ENCODE results near the gene CXorf38. TPM values are rescaled to one million over a fixed set of nuclear protein-coding genes. Genes with fewer than 3 reads are reported as not detected.

CXorf38 gene
- total RNA-seq, 2 experiments from 2014 or later = 20.2 to 20.5 TPM

GRCh38 chrX:40580537-40581335 is 66.6 kb downstream of the CXorf38 start, which contains the start of gene ATP6AP2:
Gene ATP6AP2, plus strand, starts transcription at chrX:40580970. Its CDS starts 96 bp downstream, at chrX:40581066.
- POLR2A ChIA-PET = interaction anchor here (0.6 to 1.7 kb wide), 4 partner anchors 16 to 753 kb away, joined by 3 to 4 read pairs (median 3); partner anchors contain the start of gene DDX3X
- peak within 1 kb of the TSS; percentile 84 for H3K4me3 Mint-ChIP-seq
- no peaks in the 10 kb centered on the region for H3K36me3 Mint-ChIP-seq
- no peaks in the 10 kb centered on the region for H3K9me3 Mint-ChIP-seq
- no peaks in the 10 kb centered on the region for H3K27me3 Mint-ChIP-seq
- peak; percentile 94 for DNase-seq
- peaks cover 20% of the 10 kb centered on the region for H3K4me1 Mint-ChIP-seq (ENCODE audit: low read depth)
- intact Hi-C loops (cut with micrococcal nuclease) = loop anchor here (1.0 to 10.0 kb wide), 4 partner anchors 9 to 504 kb away; partner anchors contain the start of genes CXorf38, MED14 and USP9X
- H3K27ac Mint-ChIP-seq = peak within 1 kb of the TSS; percentile 87
- CTCF ChIA-PET = interaction anchor here (1.0 to 1.4 kb wide), 3 partner anchors 9 to 37 kb away, joined by 3 to 5 read pairs (median 4); no protein-coding TSS in a partner anchor

GRCh38 chrX:40579900-40580536 is 67.3 kb downstream of the CXorf38 start:
- Mint-ChIP-seq H3K9me3 (no peaks in the 10 kb centered on the region), H3K4me3 (peak overlapping the region; percentile 84), H3K27me3 (no peaks in the 10 kb centered on the region), H3K36me3 (no peaks in the 10 kb centered on the region), H3K4me1 (ENCODE audit: low read depth) (peaks cover 20% of the 10 kb centered on the region), H3K27ac (peak overlapping the region; percentile 87)
- ChIA-PET POLR2A (interaction anchor here (0.6 to 1.7 kb wide), 3 partner anchors 59 to 753 kb away, joined by 3 to 4 read pairs (median 3); partner anchors contain the start of gene DDX3X), CTCF (interaction anchor here (1.1 to 1.4 kb wide), 2 partner anchors 10 to 36 kb away, joined by 3 to 5 read pairs; no protein-coding TSS in a partner anchor)
- intact Hi-C loops (cut with micrococcal nuclease) = loop anchor here (1.0 to 10.0 kb wide), 4 partner anchors 9 to 505 kb away; partner anchors contain the start of genes CXorf38, MED14 and USP9X
- DNase-seq = no peak

GRCh38 chrX:40579141-40579540 is 68.2 kb downstream of the CXorf38 start:
- no peaks in the 10 kb centered on the region for H3K36me3 Mint-ChIP-seq
- no peaks in the 10 kb centered on the region for H3K27me3 Mint-ChIP-seq
- no peak overlapping the region for H3K4me3 Mint-ChIP-seq
- POLR2A ChIA-PET = no interaction called here
- H3K9me3 Mint-ChIP-seq = no peaks in the 10 kb centered on the region
- no peak for DNase-seq
- intact Hi-C loops (cut with micrococcal nuclease) = no loop called here
- CTCF ChIA-PET = interaction anchor here (2.0 kb wide), 1 partner anchor 35 kb away, joined by 4 read pairs; no protein-coding TSS in a partner anchor
- H3K4me1 Mint-ChIP-seq (ENCODE audit: low read depth) = peaks cover 20% of the 10 kb centered on the region
- no peak overlapping the region for H3K27ac Mint-ChIP-seq

GRCh38 chrX:40578039-40578695 is 69.2 kb downstream of the CXorf38 start:
- DNase-seq = no peak
- CTCF ChIA-PET = interaction anchor here (2.0 kb wide), 1 partner anchor 34 kb away, joined by 4 read pairs; no protein-coding TSS in a partner anchor
- POLR2A ChIA-PET = no interaction called here
- H3K36me3 Mint-ChIP-seq = no peaks in the 10 kb centered on the region
- no peak overlapping the region for H3K27ac Mint-ChIP-seq
- H3K9me3 Mint-ChIP-seq = no peaks in the 10 kb centered on the region
- intact Hi-C loops (cut with micrococcal nuclease) = no loop called here
- H3K27me3 Mint-ChIP-seq = no peaks in the 10 kb centered on the region
- H3K4me3 Mint-ChIP-seq = no peak overlapping the region
- peaks cover 16% of the 10 kb centered on the region for H3K4me1 Mint-ChIP-seq (ENCODE audit: low read depth)

Other genes starting within 250 kb of the CXorf38 start
- gene ATP6AP2, start 66.6 kb downstream of the CXorf38 start, total RNA-seq = 10 to 100 TPM; 62.5 to 65.5 TPM
- gene MPC1L, start 24.1 kb downstream of the CXorf38 start, total RNA-seq = not detected
- gene MED14, start 88.0 kb upstream of the CXorf38 start, total RNA-seq = 10 to 100 TPM; 46.4 to 49.4 TPM